Caco-2 (cell line): Measurements from ENCODE around the gene IER5L. TPM values are rescaled to one million over a fixed set of nuclear protein-coding genes. Genes with fewer than 3 reads are reported as not detected.

Experiments used
- BruUV-seq: library from RNA; stranded (reverse); fragments of 400-500 nt; replicated peaks from 2 replicates; lab custom pipeline; 2021; lab: Mats Ljungman, UMichigan
- CTCF ChIA-PET: fragments of 300-600 bp; sonication (Branson Sonifier 250); formaldehyde crosslinking; loops from one replicate; lab custom pipeline; 2022; ENCODE audit warnings: antibody characterized with exemption; lab: Charles Lee
- POLR2A ChIA-PET: fragments of 300-600 bp; sonication (Branson Sonifier 250); formaldehyde crosslinking; loops from one replicate; lab custom pipeline; 2022; ENCODE audit warnings: antibody characterized with exemption; lab: Charles Lee
- DNase-seq, 2 experiments: peaks; one replicate each; pipeline versions ENCODE4 v3.0.0 to v3.0.0-alpha.2; 2020 to 2022
- H3K27me3 ChIP-seq: replicated peaks from 2 replicates; pipeline ENCODE4 v1.6.0; 2011; ENCODE audit warnings: low read length; ENCODE audit not compliant: control insufficient read depth, insufficient read depth
- H3K36me3 ChIP-seq: 2 replicates; pipeline ENCODE4 v1.5.1; 2011; ENCODE audit warnings: low read length; ENCODE audit not compliant: control insufficient read depth, insufficient read depth
- H3K4me1 ChIP-seq: fragments of 250-450 bp; sonication (Bioruptor Pico); 2 replicates; pipeline ENCODE4 v1.5.1; 2020; ENCODE audit warnings: mild to moderate bottlenecking
- H3K4me3 ChIP-seq: 2 replicates; pipeline ENCODE4 v1.5.1; 2011; ENCODE audit warnings: low read depth, mild to moderate bottlenecking, control low read depth, low read length
- H3K9me3 ChIP-seq: fragments of 250-450 bp; sonication (Bioruptor Pico); 2 replicates; pipeline ENCODE4 v1.5.1; 2020; ENCODE audit warnings: mild to moderate bottlenecking, moderate library complexity
- H3K27ac Mint-ChIP-seq: one replicate; pipeline ENCODE4 v1.8.0; 2022; ENCODE audit warnings: mixed read lengths; ENCODE audit not compliant: unreplicated experiment
- H3K27me3 Mint-ChIP-seq: one replicate; pipeline ENCODE4 v1.8.0; 2022; ENCODE audit warnings: mixed read lengths; ENCODE audit not compliant: insufficient read depth, unreplicated experiment
- H3K36me3 Mint-ChIP-seq: one replicate; pipeline ENCODE4 v1.8.0; 2022; ENCODE audit warnings: mild to moderate bottlenecking, mixed read lengths; ENCODE audit not compliant: insufficient read depth, unreplicated experiment
- H3K4me1 Mint-ChIP-seq: one replicate; pipeline ENCODE4 v1.8.0; 2022; ENCODE audit warnings: low read depth, mixed read lengths; ENCODE audit not compliant: unreplicated experiment
- H3K4me3 Mint-ChIP-seq: one replicate; pipeline ENCODE4 v1.8.0; 2022; ENCODE audit warnings: mild to moderate bottlenecking, moderate library complexity, mixed read lengths; ENCODE audit not compliant: unreplicated experiment
- H3K9me3 Mint-ChIP-seq: one replicate; pipeline ENCODE4 v1.8.0; 2022; ENCODE audit warnings: mixed read lengths; ENCODE audit not compliant: unreplicated experiment
- intact Hi-C: fragments of 100-400 bp; cut with micrococcal nuclease; formaldehyde crosslinking; loops from one replicate; pipeline ENCODE4 v1.10.0; 2022; ENCODE audit not compliant: unreplicated experiment
- total RNA-seq: library from RNA; stranded (reverse); gene quantifications from 2 replicates; pipeline ENCODE4 v1.2.3, GENCODE V29; 2022
- TF ChIP-seq, protein P1 (sequence below), 2 experiments: fragments of 200-600 bp in 1 of 2; IDR thresholded peaks; 1 replicate in 1 of 2; 2 replicates in 1 of 2; pipeline versions ENCODE4 v1.5.1 to v1.8.0; 2011 to 2022; ENCODE audit warnings: antibody characterized with exemption in 1 of 2, control low read depth in 1 of 2, inconsistent platforms in 1 of 2, low read depth in 1 of 2, low read length in 1 of 2, mild to moderate bottlenecking in 1 of 2, moderate library complexity in 1 of 2; ENCODE audit not compliant: insufficient read depth in 1 of 2, severe bottlenecking in 1 of 2, unreplicated experiment in 1 of 2

IER5L gene
- total RNA-seq, 1 experiment from 2014 or later = 3.9 TPM

DNA sequence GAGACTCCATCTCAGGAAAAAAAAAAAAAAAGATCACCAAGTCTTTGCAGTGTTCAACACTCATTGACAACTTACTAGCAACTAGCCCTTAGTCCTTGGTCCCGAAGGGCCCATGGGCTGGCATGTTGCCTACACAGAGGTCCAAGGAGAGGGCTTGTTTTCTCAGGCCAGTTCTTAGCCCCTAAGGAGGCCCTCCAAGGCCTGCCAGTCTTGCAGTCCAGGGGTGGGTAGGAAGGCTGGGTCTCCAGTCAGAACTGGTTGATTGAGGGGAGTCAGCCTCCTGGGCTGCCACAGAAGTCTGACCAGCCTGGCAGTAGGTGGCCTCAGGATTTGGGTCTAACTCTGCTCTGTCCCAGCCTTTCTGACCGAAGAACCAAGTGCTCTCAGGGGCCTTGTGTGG, 32.7 kb downstream of the IER5L start:
- TF ChIP-seq, protein P1, sequence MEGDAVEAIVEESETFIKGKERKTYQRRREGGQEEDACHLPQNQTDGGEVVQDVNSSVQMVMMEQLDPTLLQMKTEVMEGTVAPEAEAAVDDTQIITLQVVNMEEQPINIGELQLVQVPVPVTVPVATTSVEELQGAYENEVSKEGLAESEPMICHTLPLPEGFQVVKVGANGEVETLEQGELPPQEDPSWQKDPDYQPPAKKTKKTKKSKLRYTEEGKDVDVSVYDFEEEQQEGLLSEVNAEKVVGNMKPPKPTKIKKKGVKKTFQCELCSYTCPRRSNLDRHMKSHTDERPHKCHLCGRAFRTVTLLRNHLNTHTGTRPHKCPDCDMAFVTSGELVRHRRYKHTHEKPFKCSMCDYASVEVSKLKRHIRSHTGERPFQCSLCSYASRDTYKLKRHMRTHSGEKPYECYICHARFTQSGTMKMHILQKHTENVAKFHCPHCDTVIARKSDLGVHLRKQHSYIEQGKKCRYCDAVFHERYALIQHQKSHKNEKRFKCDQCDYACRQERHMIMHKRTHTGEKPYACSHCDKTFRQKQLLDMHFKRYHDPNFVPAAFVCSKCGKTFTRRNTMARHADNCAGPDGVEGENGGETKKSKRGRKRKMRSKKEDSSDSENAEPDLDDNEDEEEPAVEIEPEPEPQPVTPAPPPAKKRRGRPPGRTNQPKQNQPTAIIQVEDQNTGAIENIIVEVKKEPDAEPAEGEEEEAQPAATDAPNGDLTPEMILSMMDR (IDR thresholded peaks at IDR 0.05; ENCODE audit: insufficient read depth in 1 of 2, low read depth in 1 of 2, low read length in 1 of 2, severe bottlenecking in 1 of 2, unreplicated experiment in 1 of 2) = no peak
- POLR2A ChIA-PET = interaction anchor here (1.3 kb wide), 1 partner anchor 33 kb away, joined by 11 read pairs; the partner anchor contains the start of gene IER5L
- H3K4me3 Mint-ChIP-seq = no peak overlapping the region

DNA sequence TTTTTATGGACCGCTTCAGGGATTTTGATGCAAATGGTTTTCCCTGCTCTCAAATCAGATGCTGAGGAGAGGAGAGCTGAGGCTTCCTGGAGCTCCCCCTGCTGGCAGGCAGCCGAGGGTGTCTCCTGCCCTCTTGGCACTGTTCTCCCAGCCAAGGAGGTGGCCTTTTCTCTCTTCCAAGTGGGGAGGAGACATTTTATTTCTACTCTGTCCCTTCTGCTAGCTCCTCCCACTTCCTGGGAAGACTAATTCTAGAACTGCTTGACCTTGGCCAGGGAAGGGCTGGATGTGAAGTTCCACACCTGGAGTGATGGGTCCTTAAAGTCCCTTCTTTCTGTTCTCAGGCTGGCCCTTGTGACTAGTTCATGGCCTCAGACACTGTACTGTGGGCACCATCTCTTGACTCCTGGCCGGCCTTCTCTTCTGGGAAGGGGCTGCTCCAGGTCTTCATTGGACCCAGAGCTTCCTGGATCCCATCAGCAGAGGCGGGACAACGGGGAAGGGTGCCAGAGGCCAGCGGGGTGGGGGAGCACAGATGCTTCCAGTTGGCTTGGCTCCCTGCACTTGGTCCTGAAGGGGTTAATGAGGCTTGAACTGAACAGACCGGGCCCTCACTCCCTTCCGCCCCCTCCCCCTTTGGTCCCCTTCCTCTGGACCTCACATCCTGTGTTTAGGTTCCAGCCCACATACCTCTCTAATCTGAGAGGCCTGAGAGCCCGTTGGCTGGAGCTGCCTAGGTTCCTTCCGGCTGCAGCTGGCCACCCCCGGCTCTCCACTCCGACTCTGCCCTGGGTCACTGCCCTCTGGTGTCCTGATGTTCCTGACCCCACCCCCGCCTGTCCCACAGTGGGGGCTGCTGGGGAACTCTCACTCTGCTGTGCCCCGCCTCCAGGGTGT, 34.8 kb downstream of the IER5L start:
- TF ChIP-seq, protein P1 (IDR thresholded peaks at IDR 0.05; ENCODE audit: insufficient read depth in 1 of 2, low read depth in 1 of 2, low read length in 1 of 2, severe bottlenecking in 1 of 2, unreplicated experiment in 1 of 2) = peak; percentile 78 to 92
- Mint-ChIP-seq H3K9me3 (no peaks in the 10 kb centered on the region), H3K4me3 (peak overlapping the region; percentile 42), H3K4me1 (peaks cover 43% of the 10 kb centered on the region), H3K36me3 (peaks cover 46% of the 10 kb centered on the region), H3K27ac (peak overlapping the region; percentile 81), H3K27me3 (no peaks in the 10 kb centered on the region)
- Histone ChIP-seq H3K27me3 (no peaks in the 10 kb centered on the region), H3K4me1 (peaks cover 72% of the 10 kb centered on the region), H3K4me3 (no peak overlapping the region), H3K36me3 (peaks cover 5% of the 10 kb centered on the region), H3K9me3 (no peaks in the 10 kb centered on the region)
- ChIA-PET POLR2A (interaction anchor here (0.6 to 0.9 kb wide), 3 partner anchors 9 to 888 kb away, joined by 3 to 4 read pairs (median 3); no protein-coding TSS in a partner anchor), CTCF (interaction anchor here (0.6 to 1.8 kb wide), 24 partner anchors 8 to 481 kb away, joined by 3 to 23 read pairs (median 4); partner anchors contain the start of genes DOLPP1 and IER5L)
- DNase-seq = peak; percentile 80 to 84
- BruUV-seq = no TSS peak
- intact Hi-C loops = loop anchor here (2.0 kb wide), 1 partner anchor 24 kb away; no protein-coding TSS in a partner anchor

More for the DNA sequence above, 32.7 kb downstream of the IER5L start:
- Histone ChIP-seq H3K36me3 (peaks cover 5% of the 10 kb centered on the region), H3K4me1 (peaks cover 57% of the 10 kb centered on the region), H3K9me3 (no peaks in the 10 kb centered on the region), H3K4me3 (no peak overlapping the region), H3K27me3 (no peaks in the 10 kb centered on the region)
- intact Hi-C loops = no loop called here
- no peak for DNase-seq
- peaks cover 29% of the 10 kb centered on the region for H3K4me1 Mint-ChIP-seq
- peaks cover 45% of the 10 kb centered on the region for H3K36me3 Mint-ChIP-seq
- peak overlapping the region; percentile 93 for H3K27ac Mint-ChIP-seq
- no TSS peak for BruUV-seq
- H3K27me3 Mint-ChIP-seq = no peaks in the 10 kb centered on the region
- no peaks in the 10 kb centered on the region for H3K9me3 Mint-ChIP-seq
- CTCF ChIA-PET = interaction anchor here (0.7 to 1.5 kb wide), 2 partner anchors 14 to 479 kb away, joined by 4 to 8 read pairs; no protein-coding TSS in a partner anchor
